WI38 (cell line): ENCODE measurements around the gene PAPPA.

Experiments
- H3K4me3 ChIP-seq: 2 replicates; pipeline ENCODE4 v1.5.1; 2011; ENCODE audit warnings: low read depth, mild to moderate bottlenecking, control low read depth, low read length
- TF ChIP-seq, protein P1 (sequence below): IDR thresholded peaks from 2 replicates; pipeline ENCODE4 v1.5.1; 2012; ENCODE audit warnings: low read depth, mild to moderate bottlenecking, control low read depth, low read length

The PAPPA gene

DNA sequence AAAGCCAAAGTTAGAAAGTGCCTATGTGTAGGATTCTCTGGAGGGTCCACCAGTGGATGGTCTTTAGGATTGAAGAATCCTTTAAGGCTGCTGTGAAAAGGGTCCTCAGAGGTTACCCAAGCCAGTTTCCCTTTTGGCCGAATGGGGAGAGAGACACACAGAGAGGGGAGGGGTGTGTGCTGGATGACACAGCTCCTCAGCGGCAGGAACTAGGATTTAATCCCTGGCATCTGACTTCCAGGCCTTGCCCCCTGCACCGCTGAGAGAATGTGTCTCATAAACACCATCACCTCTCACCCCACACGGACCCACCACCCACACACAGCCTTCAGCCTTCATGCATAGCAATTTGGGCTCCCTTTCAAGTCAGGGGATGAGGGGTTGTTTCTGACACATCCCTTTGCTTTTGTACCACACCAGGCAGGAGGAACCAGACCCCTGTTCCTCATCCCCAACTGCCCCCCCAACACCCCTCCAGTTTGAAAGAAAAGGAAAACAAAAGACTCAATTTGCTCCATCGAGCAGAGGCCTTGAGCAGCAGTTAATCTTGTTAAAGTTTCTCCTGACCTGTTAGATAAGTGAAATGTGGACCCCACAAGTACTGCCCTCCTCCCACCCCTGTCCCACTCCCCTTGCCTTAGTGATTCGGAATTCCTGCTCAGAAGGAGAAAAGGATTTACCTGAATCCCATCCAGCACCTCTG lies 4.0 kb downstream of the PAPPA start:
- H3K4me3 ChIP-seq = peak overlapping the region; percentile 37

DNA sequence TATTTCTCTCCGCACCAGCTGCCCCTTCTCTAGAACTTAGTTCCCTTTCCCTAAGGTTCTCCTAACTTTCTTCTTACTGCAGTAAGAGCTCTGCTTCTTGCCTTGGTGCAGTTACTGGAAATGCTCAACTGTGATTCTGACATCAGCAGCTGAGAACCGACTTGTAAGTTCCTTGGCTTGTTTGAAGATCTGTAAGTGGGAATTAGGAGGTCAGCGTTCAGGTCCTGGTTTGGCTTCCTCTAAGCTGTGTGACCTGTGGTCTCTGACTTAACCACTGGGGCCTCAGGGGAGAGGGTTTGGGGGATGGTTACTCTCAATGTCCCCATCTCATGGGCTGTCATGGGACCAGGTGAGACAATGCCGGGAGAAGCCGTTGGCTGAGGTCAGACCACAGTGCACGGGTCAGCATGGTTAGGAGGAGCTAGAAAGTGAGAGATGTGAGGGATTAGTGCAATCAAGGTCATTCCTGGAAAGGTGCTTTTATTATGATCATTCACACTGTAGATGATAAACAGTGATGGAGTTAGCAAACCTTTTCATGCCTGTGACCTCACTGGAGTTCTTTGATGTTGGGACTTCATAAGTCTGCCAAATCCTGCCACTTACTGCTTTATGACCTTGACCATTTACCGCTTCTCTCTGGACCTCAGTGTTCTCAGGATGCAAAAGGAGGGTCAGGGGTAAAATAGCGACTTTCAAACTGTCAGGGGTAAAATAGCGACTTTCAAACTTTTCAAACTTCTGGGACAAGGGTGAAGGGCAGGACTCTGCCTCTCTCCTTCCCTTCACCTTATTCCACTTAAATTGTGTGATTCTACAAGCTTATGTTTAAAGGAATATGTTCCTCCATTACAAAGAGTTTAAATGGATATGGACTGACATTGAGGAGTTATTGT lies 7.3 kb downstream of the PAPPA start:
- H3K4me3 ChIP-seq = no peak overlapping the region
- TF ChIP-seq, protein P1, sequence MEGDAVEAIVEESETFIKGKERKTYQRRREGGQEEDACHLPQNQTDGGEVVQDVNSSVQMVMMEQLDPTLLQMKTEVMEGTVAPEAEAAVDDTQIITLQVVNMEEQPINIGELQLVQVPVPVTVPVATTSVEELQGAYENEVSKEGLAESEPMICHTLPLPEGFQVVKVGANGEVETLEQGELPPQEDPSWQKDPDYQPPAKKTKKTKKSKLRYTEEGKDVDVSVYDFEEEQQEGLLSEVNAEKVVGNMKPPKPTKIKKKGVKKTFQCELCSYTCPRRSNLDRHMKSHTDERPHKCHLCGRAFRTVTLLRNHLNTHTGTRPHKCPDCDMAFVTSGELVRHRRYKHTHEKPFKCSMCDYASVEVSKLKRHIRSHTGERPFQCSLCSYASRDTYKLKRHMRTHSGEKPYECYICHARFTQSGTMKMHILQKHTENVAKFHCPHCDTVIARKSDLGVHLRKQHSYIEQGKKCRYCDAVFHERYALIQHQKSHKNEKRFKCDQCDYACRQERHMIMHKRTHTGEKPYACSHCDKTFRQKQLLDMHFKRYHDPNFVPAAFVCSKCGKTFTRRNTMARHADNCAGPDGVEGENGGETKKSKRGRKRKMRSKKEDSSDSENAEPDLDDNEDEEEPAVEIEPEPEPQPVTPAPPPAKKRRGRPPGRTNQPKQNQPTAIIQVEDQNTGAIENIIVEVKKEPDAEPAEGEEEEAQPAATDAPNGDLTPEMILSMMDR = no peak

More for the DNA sequence above, 4.0 kb downstream of the PAPPA start:
- TF ChIP-seq, protein P1 = no peak

DNA sequence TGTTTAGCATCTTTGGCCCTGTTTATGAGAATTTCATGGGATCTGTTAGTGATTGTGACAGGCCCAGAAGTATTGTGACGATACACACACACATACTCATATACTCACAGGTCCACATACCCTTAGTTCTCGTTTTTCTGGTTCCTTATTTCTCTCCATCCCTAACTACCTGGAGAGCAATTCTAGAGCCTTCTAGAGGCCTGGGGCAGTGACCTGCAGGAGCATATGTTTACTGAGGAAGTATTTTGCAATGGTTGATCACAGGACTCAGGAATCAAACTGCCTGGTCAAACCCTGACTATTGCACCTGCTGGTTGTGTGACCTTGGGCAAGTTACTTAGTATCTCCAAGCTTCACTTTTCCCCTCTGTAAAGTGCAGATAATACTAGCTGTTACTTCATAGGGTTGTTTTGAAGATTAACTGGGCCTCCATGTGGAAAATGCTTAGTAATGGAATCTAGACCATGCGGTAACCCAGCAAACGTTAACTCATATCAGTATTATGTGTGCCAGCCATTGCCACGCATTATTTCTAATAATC lies 8.7 kb downstream of the PAPPA start:
- TF ChIP-seq, protein P1 = no peak
- no peak overlapping the region for H3K4me3 ChIP-seq

DNA sequence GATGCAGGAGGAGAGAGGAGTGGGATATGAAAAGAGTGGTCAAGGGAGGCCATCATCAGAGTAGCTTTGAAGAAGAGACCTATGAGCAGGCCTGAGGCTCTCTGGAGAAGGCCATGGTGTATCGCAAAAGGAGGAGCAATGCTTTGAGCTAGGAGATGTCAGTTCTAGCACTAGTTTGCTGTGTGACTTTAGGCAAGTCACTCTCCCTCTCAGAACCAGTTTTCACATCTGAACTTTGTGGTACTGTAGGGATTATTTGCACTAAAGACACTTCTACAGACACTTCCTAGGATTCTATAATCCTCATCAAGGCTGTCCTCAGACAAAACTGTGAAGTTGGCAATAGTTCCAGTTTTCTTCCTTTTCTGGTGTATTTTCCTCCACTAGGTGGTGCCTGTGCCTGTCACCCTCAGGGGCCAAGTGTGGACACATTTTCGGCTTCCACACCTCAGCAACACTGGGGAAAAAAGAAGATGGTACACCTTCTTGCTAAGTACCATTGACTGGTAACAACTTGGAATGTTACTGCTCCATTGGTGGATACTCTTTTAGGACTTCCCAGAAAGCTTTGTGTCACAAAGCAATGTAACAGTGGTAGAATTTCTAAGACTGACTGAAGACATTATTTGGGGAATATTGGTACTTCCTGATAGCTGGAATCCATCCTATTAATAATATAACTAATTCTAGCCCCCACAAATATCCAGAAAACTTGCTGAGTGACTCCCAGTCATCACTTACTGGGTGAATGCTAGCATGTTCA lies 9.9 kb downstream of the PAPPA start:
- TF ChIP-seq, protein P1 = 0 out of 2 replicates have a peak, but pooled peaks have one; percentile 27
- no peak overlapping the region for H3K4me3 ChIP-seq

DNA sequence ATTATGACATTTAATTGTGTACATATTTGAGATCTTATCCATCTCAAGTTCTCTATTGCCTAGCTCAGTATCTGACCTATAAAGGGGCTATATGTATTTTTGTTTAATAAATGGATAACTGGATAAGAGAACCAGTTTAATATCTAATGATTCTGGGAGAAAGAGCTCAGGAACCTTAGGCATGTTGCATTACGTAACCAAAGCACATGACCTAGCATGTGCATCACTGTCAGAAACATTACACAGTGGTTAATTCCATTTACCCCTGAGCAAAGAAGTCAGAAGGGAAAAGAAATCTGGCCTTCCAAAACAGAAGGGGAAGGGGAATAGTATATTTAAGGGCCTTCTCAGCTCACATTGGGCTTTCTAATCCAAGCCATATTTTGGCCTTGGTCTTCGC lies 12.3 kb downstream of the PAPPA start:
- no peak overlapping the region for H3K4me3 ChIP-seq
- TF ChIP-seq, protein P1 = no peak

DNA sequence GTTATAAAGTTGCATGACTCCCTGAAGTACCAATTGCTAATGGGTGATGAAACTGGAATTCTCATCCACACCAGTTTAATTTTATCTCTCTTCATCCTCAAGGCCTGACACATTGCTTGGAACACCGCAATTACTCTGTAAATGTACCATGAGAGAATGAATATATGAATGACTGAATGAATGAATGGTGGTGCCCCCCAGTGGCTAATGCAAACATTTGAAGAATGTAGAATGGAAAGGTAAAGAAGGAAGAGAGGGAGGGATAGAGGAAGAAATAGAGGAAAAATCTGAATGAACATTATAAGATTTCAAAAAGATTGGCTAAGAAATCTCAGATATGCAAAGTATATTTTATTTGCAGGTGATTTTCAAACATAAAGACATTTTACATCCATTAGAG lies 13.1 kb downstream of the PAPPA start:
- TF ChIP-seq, protein P1 = no peak
- H3K4me3 ChIP-seq = no peak overlapping the region
